Measurements from ENCODE around the gene ADCY7. TPM values are rescaled to one million over a fixed set of nuclear protein-coding genes. Genes with fewer than 3 reads are reported as not detected.

Gene ADCY7
- total and polyA plus RNA-seq, 9 of the 15 experiments (the other 6 are each of a cell fraction or from before 2014, with no cell fraction given), result 2.3 to 108 (median 28.6) TPM

GRCh38 chr16:50266337-50267091 lies at the start of gene ADCY7 (continued):
- TF ChIP-seq PRDM10 (IDR thresholded peaks at IDR 0.05; ENCODE audit: partially characterized antibody) (peak; percentile 72), XRCC3 (IDR thresholded peaks at IDR 0.05) (no peak), ZNF407 (IDR thresholded peaks at IDR 0.05; ENCODE audit: low read depth) (no peak), ZNF146 (CRISPR knock-in tag; IDR thresholded peaks at IDR 0.05; ENCODE audit: unreplicated experiment) (no peak), ZNF79 (CRISPR knock-in tag; IDR thresholded peaks at IDR 0.05; ENCODE audit: low read depth) (no peak), NFIC (IDR thresholded peaks at IDR 0.05) (no peak), MTA1 (IDR thresholded peaks at IDR 0.05; ENCODE audit: borderline replicate concordance) (no peak), ZBTB34 (CRISPR knock-in tag; IDR thresholded peaks at IDR 0.05) (no peak), ZNF639 (CRISPR knock-in tag; conservative IDR thresholded peaks at IDR 0.05 in 1 of 2, IDR thresholded peaks at IDR 0.05 in 1 of 2) (no peak), HCFC1 (IDR thresholded peaks at IDR 0.05; ENCODE audit: low read depth, low read length) (peak; percentile 32; the same call in 1 of the 2 replicates), KLF6 (CRISPR knock-in tag; IDR thresholded peaks at IDR 0.05; ENCODE audit: borderline replicate concordance) (no peak), GABPB1 (CRISPR knock-in tag; IDR thresholded peaks at IDR 0.05) (peak; percentile 78)
